ENCODE data around the gene MEIS2. TPM values are rescaled to one million over a fixed set of nuclear protein-coding genes. Genes with fewer than 3 reads are reported as not detected.

Gene MEIS2
- total RNA-seq, 1 donor from 2014 or later: 43.9 TPM

DNA sequence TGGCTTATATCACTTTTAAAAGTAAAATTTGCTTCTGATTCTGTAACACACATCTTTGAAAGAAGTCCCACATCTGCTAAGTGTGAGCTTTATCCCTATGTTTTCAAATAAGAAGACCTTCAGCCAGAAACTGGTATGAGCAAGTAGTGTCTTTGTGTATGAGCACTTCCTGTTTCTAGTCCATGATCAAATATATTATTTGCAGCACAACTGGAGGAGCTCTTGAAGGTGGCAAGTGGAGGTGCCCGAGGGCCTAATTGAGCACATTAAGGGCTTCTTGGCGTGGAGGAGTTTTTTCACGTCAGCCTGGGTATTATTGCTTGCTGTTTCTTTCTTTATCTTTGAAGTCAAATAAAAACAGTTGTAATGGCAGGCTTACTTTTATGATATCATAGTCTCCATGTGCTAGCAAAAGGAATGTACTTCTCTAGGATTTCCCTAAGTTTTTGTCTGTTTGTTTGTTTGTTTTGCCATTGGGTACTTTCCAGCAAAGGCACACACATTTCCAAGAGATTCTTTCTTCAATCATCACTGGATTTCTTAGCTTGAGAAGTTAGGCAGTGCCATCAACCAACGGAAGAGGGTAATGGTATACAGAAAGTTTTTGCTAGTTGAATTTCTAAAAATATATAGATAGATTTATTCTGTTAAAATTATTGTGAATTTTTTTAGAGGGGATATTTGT lies 68.1 kb downstream of the MEIS2 start:
- DNase-seq (no peak), ATAC-seq (ENCODE audit: poor library complexity) (no peak)
- intact Hi-C loops (cut with DNase I): no loop called here

DNA sequence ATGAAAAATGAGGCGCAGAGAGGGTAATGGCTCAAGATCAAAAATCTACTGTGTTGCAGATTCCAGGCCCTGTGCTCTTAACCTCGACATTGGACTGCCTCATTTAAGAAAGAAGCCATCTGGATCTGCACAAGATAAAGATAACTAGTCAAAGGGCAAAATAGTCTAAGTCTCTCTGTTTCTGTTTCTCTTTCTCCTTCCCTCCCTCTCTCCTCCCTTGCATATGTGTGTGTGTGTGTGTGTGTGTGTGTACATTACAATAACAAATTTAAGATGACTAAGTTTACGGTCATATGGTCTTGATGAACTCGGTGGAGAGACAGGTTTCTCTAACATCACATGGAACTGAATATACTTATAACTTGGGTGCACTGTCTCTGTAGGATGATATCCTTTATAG lies 69.2 kb downstream of the MEIS2 start:
- ATAC-seq (ENCODE audit: poor library complexity) (no peak), DNase-seq (no peak)
- intact Hi-C loops (cut with DNase I): no loop called here

DNA sequence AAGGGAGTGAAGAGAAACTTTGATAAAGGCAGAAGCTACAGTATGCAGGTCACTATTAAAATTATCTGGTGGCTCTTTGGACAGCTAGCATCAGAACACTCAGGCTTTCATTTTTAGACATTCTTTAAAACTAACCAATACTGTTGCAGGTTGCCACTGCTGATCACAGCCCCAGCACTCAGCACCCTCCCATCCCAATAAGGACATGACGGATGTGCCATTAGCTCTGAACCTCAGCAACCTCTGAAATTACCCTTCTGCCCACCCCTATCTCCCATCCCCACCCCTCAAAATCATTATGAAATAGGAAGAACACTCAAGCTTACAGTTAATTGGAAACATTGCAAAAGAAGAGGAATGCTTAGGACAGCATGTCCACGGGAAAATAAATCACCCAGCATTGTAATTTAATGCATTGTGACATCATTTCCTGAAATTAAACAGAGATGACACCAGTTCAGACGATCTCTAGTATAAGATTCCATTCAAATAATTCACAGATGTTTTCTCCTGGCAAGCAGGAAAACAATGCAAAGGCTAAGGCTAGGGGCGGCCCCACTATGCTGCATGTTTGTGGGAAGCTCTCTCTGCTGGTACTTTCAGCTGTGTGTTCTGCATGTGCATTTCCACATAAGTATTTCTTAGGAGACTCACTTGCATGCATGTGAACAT lies 71.6 kb downstream of the MEIS2 start:
- DNase-seq (no peak), ATAC-seq (ENCODE audit: poor library complexity) (peak; percentile 7)
- intact Hi-C loops (cut with DNase I): no loop called here

DNA sequence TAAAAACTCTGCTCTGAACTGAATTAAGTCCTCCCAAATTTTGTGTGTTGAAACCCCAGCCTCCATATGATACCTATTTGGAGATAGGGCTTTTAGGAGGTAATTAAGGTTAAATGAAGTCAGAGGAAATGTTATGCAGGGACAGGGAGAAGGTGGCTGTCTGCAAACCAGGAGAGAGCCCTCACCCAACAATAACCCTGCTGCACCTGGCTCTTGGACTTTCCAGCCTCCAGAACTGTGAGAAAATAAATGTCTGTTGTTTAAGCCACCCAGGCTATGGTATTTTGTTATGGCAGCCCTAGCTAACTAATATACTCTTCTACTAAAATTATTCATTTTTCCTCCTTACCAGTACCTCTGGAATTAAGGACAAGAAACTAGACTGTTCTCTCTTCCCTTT lies 79.5 kb downstream of the MEIS2 start:
- intact Hi-C loops (cut with DNase I): no loop called here
- ATAC-seq (ENCODE audit: poor library complexity): no peak

DNA sequence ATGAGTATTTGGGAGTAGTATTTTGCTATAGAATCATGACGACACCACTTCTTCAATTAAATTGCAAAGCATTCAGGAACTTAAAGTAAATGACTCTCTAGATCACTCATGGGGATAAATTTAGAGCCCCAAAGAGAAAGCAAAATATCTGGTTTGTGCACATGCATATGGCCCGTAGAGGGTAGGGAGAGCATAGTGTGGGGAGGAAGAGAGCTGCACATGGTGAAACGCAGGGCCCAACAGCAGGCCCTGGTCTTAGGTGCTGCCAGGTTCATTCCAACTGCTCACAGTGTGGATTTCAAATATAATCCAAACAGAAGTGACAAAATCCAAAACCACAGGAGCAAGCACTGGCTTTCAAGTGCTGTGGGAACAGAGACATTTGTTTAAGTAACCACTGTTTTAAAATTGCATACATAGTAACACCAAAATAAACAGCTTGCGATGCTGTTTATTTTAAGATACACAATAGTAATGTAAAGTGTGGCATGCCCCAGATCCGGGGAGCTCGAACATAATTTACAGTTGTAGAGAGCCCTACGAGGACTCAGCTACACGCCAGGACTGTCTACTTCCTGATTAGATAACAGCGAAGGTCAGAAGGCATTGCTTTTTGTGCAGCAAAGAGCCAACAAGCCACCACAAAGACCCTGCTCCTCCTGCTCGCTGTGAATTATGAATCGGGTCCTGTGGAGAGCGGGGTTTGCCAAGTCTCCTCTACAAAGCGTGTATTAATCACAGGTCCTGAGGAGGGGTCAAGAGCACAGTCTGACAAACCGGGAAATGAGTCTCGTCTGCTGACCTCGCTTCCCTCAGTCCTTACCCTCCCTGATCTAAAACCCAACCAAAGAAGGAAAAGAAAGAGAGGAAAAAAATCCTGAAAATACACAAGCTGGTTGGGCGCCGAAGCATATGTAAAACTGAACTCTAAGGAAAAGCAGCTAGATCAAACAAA lies 80.6 kb downstream of the MEIS2 start:
- DNase-seq (no peak), ATAC-seq (ENCODE audit: poor library complexity) (peak; percentile 64)
- intact Hi-C loops (cut with DNase I): loop anchor here (5.0 kb wide), 1 partner anchor 73 kb away; no protein-coding TSS in a partner anchor

More for the DNA sequence above, 79.5 kb downstream of the MEIS2 start:
- no peak for DNase-seq

DNA sequence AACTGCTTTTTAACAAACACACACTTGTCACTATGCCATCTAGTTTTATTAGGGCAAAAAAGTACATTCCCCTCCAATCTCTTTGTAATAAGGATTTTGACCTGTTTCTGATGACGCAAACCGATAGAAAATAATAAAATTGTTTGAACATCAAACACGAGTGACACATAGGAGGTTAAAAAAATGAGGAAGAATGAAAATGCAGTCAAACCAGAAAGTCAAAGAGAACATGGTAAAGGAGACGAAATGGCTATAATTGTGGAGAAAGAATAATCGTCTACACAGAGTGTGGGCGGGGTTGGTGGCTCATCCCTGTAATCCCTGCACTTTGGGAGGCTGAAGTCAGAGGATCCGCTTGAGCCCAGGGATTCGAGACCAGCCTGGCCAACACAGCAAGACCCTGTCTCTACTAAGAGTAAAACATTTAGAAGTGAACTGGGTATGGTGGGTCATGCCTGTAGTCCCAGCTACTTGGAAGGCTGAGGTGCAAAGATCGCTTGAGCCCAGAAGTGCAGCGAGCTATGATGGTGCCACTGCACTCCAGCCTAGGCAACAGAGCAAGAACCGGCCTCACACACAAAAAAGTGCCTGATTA lies 83.2 kb downstream of the MEIS2 start:
- intact Hi-C loops (cut with DNase I): loop anchor here (5.0 kb wide), 1 partner anchor 75 kb away; no protein-coding TSS in a partner anchor
- no peak for ATAC-seq (ENCODE audit: poor library complexity)
- no peak for DNase-seq

DNA sequence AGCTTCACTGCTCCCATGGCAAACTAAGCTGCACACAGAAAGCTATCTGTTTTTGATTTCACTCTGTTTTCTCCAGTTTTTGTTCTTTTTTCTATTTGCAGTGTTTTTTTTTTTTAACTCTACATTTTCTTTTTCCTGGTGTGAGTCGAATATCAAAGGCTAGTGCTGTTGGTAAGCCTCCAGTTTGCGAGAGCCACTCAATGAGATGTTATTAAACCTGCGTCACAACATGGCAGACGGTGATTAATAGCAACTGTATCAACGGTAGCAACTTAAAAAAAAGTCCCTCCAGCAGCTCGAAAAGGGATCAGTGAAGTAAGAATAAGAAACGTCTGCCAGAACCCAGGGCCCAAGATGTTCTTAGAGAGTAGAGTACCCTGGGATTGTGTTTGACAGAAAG lies 84.1 kb downstream of the MEIS2 start:
- no peak for DNase-seq
- intact Hi-C loops (cut with DNase I): loop anchor here (5.0 kb wide), 1 partner anchor 76 kb away; no protein-coding TSS in a partner anchor
- ATAC-seq (ENCODE audit: poor library complexity): peak; percentile 63

GRCh38 chr15:37015451-37015850 lies 84.9 kb downstream of the MEIS2 start:
- ATAC-seq (ENCODE audit: poor library complexity) (peak; percentile 47), DNase-seq (no peak)
- intact Hi-C loops (cut with DNase I): loop anchor here (5.0 kb wide), 1 partner anchor 77 kb away; no protein-coding TSS in a partner anchor

GRCh38 chr15:37015035-37015434 lies 85.3 kb downstream of the MEIS2 start:
- peak; percentile 77 for ATAC-seq (ENCODE audit: poor library complexity)
- intact Hi-C loops (cut with DNase I): loop anchor here (5.0 kb wide), 1 partner anchor 77 kb away; no protein-coding TSS in a partner anchor

DNA sequence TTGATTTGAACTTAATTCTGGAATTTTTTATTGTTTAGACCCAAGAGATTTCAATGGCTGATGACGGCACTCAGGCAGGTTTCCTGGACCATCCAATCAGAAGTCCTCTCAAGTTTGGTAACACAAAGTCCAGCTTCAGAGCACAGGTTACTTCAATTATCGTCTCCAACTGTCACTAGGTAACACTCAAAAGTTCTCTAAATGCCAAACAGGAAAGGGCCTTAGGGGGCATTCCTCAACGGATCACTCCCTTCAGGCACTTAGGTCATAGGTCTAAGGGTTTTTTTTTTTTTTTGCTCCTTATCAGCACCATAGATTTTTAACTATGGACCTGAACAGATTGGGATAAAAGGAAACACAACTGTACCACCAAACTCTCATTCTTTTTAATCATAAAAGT lies 85.8 kb downstream of the MEIS2 start:
- DNase-seq (no peak), ATAC-seq (ENCODE audit: poor library complexity) (peak; percentile 5)
- intact Hi-C loops (cut with DNase I): no loop called here

More at GRCh38 chr15:37015035-37015434, 85.3 kb downstream of the MEIS2 start:
- no peak for DNase-seq

DNA sequence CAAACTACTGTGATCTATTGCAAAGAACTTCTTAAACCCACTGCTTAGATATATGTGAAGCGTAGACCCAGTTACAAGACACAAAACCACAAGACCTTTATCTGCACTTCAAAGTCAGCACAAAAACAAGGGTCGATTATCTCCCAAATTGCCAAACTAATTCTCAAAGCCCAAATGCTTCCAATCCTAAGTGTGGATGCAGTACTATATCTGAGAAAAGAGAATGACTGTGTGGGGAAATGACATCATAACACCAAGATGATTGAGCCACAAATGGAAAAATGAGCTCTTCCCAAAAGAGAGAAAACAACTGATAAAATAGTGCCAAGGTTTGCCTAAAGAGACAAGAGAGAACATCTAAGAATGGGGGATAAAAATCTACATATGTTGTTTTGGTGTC lies 86.2 kb downstream of the MEIS2 start:
- ATAC-seq (ENCODE audit: poor library complexity) (no peak), DNase-seq (no peak)
- intact Hi-C loops (cut with DNase I): no loop called here

- no peak for ATAC-seq (ENCODE audit: poor library complexity)
- intact Hi-C loops (cut with DNase I): no loop called here
These were observed 89.8 kb downstream of the MEIS2 start for GRCh38 chr15:37010595-37010994.

DNA sequence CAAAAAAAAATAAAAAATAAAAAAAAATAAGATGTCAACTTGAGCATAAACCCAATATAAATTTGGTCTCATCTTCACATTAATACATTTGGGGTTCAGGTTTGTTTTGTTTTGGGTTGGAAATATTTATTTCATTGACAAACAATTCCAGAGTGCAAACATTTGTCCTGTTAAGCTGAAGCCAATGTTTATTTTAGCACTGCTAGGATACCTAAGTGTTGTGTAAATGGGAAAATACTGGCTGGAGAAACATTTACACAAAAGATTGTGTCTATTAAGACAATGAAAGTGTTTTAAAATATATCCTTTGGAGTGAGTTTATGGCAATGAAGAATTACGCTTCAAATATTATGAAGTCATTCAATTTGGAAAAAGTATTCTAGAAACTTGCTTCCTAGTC lies 91.1 kb downstream of the MEIS2 start:
- no peak for DNase-seq
- intact Hi-C loops (cut with DNase I): no loop called here
- peak; percentile 71 for ATAC-seq (ENCODE audit: poor library complexity)

More at GRCh38 chr15:37010595-37010994, 89.8 kb downstream of the MEIS2 start:
- DNase-seq: no peak

GRCh38 chr15:37008205-37008604 lies 92.1 kb downstream of the MEIS2 start:
- no peak for DNase-seq
- intact Hi-C loops (cut with DNase I): no loop called here
- no peak for ATAC-seq (ENCODE audit: poor library complexity)

DNA sequence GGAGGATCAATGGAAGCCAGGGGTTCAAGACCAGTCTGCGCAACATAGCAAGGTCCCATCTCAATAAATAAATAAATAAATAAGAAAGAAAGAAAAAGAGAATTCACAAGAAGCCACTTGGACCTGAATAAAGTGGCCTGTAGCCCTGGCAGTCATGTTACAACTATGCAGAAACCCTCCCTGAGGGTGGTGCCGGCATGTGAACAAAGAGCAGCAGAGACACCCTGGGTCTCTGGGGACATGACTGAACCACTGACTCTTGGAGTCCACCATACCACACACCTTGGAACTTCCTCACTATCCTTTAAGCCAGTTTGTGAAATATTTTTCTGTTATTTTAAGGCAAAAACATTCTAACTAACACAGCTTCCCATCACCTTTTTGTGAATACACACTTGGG lies 93.0 kb downstream of the MEIS2 start:
- ATAC-seq (ENCODE audit: poor library complexity): no peak
- intact Hi-C loops (cut with DNase I): no loop called here
- no peak for DNase-seq

GRCh38 chr15:37004981-37005735 lies 95.2 kb downstream of the MEIS2 start:
- intact Hi-C loops (cut with DNase I): no loop called here
- DNase-seq (no peak), ATAC-seq (ENCODE audit: poor library complexity) (no peak)

DNA sequence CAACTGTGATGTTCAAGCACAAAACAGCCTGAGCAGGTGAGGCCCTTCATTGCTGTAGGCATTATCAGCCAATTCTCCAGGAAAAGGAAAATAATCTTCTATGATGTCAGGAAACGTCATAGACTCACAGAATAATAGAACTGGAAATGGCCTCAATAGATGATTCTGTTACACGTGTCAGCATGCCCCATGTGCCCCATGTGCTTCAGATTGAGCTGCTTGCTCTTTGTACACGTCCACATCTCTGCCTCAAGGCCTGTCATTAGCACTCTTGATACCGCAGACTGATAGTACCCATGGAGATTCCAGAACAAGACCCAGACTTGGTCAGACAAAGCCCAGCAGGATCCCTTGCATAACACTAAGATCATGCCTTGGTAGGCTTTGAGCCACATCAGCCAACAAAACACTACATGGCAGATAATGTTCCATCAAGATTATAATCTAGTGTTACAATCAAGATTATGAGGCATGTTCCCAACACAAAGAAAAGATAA lies 95.9 kb downstream of the MEIS2 start:
- no peak for ATAC-seq (ENCODE audit: poor library complexity)
- intact Hi-C loops (cut with DNase I): no loop called here

More for the DNA sequence above, 95.9 kb downstream of the MEIS2 start:
- no peak for DNase-seq

Measured in Right ventricle myocardium superior (tissue), 1 donor.